Activated naive CD4-positive, alpha-beta T cell treated with anti-CD3 and anti-CD28 coated beads for 36 hours (primary cell): Measurements from ENCODE around the gene GALNT1. TPM values are rescaled to one million over a fixed set of nuclear protein-coding genes. Genes with fewer than 3 reads are reported as not detected.

Experiments used
- CTCF ChIA-PET: fragments of 350-600 bp; sonication (Branson Sonifier 250); formaldehyde crosslinking; loops from one replicate; lab custom pipeline; 2021; ENCODE audit warnings: antibody characterized with exemption; lab: Charles Lee
- DNase-seq: peaks from one replicate; pipeline ENCODE4 v3.0.0-alpha.2; 2020
- H3K27ac Mint-ChIP-seq: one replicate; pipeline ENCODE4 v1.8.0; 2021; ENCODE audit warnings: mild to moderate bottlenecking, mixed read lengths
- H3K27me3 Mint-ChIP-seq: one replicate; pipeline ENCODE4 v1.8.0; 2021; ENCODE audit warnings: low read depth, mixed read lengths
- H3K36me3 Mint-ChIP-seq: one replicate; pipeline ENCODE4 v1.8.0; 2021; ENCODE audit warnings: low read depth, mixed read lengths
- H3K4me1 Mint-ChIP-seq: one replicate; pipeline ENCODE4 v1.8.0; 2021; ENCODE audit warnings: low read depth, mixed read lengths
- H3K4me3 Mint-ChIP-seq: one replicate; pipeline ENCODE4 v1.8.0; 2021; ENCODE audit warnings: mild to moderate bottlenecking, moderate library complexity, mixed read lengths
- H3K9me3 Mint-ChIP-seq: one replicate; pipeline ENCODE4 v1.8.0; 2021; ENCODE audit warnings: mixed read lengths
- intact Hi-C: fragments of 100-400 bp; cut with micrococcal nuclease; formaldehyde crosslinking; loops from one replicate; pipeline ENCODE4 v1.15.1; 2023
- total RNA-seq, 2 experiments: library from RNA; stranded (reverse); gene quantifications; one replicate each; pipeline ENCODE4 v1.2.3, GENCODE V29; 2021

Gene GALNT1
- total RNA-seq, 2 experiments from 2014 or later, result 46.7 to 48.7 TPM

GRCh38 chr18:35731701-35732100, 150.2 kb downstream of the GALNT1 start:
- CTCF ChIA-PET, result interaction anchor here (0.6 kb wide), 1 partner anchor 21 kb away, joined by 3 read pairs; no protein-coding TSS in a partner anchor
- no peak overlapping the region for H3K27ac Mint-ChIP-seq
- intact Hi-C loops, result no loop called here

DNA sequence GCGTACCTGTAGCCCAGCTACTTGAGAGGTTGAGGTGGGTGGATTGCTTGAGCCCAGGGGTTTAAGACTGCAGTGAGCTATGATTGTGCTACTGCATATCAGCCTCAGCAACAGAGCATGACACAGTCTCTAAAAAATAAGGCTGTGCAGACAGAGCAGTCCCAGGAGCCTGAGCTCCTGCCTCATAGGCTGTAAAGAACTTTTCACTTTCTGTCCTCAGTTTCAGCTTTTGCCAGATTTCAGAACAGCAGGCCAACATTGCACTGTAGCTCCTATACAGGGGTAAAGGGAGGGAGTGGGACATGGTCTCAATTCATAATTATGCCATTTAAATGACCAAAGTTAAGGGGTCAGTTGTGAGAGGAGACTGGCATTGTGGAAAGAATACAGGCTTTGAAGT, 150.6 kb downstream of the GALNT1 start:
- H3K36me3 Mint-ChIP-seq, result no peaks in the 10 kb centered on the region
- H3K4me1 Mint-ChIP-seq, result no peaks in the 10 kb centered on the region
- no peaks in the 10 kb centered on the region for H3K27me3 Mint-ChIP-seq
- H3K9me3 Mint-ChIP-seq, result peaks cover 12% of the 10 kb centered on the region
- H3K4me3 Mint-ChIP-seq, result no peak overlapping the region
- intact Hi-C loops, result no loop called here
- H3K27ac Mint-ChIP-seq, result no peak overlapping the region
- no peak for DNase-seq
- CTCF ChIA-PET, result interaction anchor here (0.6 kb wide), 1 partner anchor 22 kb away, joined by 3 read pairs; no protein-coding TSS in a partner anchor

More at GRCh38 chr18:35731701-35732100, 150.2 kb downstream of the GALNT1 start:
- no peak overlapping the region for H3K4me3 Mint-ChIP-seq
- H3K4me1 Mint-ChIP-seq, result no peaks in the 10 kb centered on the region
- H3K36me3 Mint-ChIP-seq, result no peaks in the 10 kb centered on the region
- H3K27me3 Mint-ChIP-seq, result no peaks in the 10 kb centered on the region
- H3K9me3 Mint-ChIP-seq, result peaks cover 12% of the 10 kb centered on the region
- DNase-seq, result no peak

- no peak overlapping the region for H3K27ac Mint-ChIP-seq
- H3K27me3 Mint-ChIP-seq, result no peaks in the 10 kb centered on the region
- intact Hi-C loops, result no loop called here
- peaks cover 12% of the 10 kb centered on the region for H3K9me3 Mint-ChIP-seq
- H3K4me3 Mint-ChIP-seq, result no peak overlapping the region
- DNase-seq, result no peak
- H3K4me1 Mint-ChIP-seq, result no peaks in the 10 kb centered on the region
- CTCF ChIA-PET, result interaction anchor here (0.7 kb wide), 1 partner anchor 24 kb away, joined by 3 read pairs; no protein-coding TSS in a partner anchor
- H3K36me3 Mint-ChIP-seq, result no peaks in the 10 kb centered on the region
These were observed 151.1 kb downstream of the GALNT1 start for GRCh38 chr18:35732636-35733035.

DNA sequence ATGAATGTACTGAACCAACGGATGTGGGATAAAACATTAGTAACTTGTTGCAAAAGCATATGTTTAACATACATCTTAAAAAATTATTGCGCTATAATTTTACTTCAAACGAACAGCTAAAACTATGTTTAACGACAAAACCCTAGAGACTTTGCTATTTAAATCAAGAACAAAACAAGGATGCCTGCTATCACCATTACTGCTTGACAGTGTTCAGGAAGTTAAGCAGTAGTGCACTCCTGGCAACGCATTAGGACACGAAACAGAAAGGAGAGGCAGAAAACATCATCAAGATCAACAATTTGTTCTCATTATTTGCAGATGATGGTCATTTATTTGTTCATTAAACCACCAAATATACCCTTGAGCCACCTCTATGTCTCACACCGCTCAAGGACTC, 151.9 kb downstream of the GALNT1 start:
- H3K4me3 Mint-ChIP-seq, result no peak overlapping the region
- intact Hi-C loops, result no loop called here
- H3K4me1 Mint-ChIP-seq, result no peaks in the 10 kb centered on the region
- no peak for DNase-seq
- no peaks in the 10 kb centered on the region for H3K27me3 Mint-ChIP-seq
- CTCF ChIA-PET, result interaction anchor here (0.7 kb wide), 1 partner anchor 23 kb away, joined by 3 read pairs; no protein-coding TSS in a partner anchor
- H3K36me3 Mint-ChIP-seq, result no peaks in the 10 kb centered on the region
- H3K27ac Mint-ChIP-seq, result no peak overlapping the region
- H3K9me3 Mint-ChIP-seq, result peaks cover 13% of the 10 kb centered on the region

DNA sequence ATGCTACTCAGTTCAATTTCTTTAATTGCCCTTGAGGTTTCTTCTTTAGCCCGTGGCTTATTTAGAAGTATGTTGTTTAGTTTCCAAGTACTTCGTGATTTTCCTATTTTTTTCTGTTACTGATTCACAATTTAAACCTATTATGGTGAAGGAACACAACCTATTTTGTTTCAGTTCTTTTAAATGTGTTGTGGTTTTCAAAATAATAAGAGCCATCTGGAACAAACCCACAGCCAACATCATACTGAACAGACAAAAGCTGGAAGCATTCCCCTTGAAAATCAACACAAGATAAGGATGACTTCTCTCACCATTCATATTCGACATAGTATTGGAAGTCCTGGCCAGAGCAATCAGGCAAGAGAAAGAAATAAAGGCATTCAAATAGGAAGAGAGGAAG, 155.2 kb downstream of the GALNT1 start:
- Mint-ChIP-seq H3K4me1 (no peaks in the 10 kb centered on the region), H3K27ac (no peak overlapping the region), H3K27me3 (no peaks in the 10 kb centered on the region), H3K36me3 (no peaks in the 10 kb centered on the region), H3K9me3 (peaks cover 2% of the 10 kb centered on the region), H3K4me3 (no peak overlapping the region)
- CTCF ChIA-PET, result no interaction called here
- intact Hi-C loops, result no loop called here
- no peak for DNase-seq

GRCh38 chr18:35739778-35740177, 158.2 kb downstream of the GALNT1 start:
- no peaks in the 10 kb centered on the region for H3K36me3 Mint-ChIP-seq
- H3K27ac Mint-ChIP-seq, result no peak overlapping the region
- no peak overlapping the region for H3K4me3 Mint-ChIP-seq
- H3K9me3 Mint-ChIP-seq, result peaks cover 2% of the 10 kb centered on the region
- no peaks in the 10 kb centered on the region for H3K4me1 Mint-ChIP-seq
- intact Hi-C loops, result no loop called here
- no peak for DNase-seq
- CTCF ChIA-PET, result no interaction called here
- peaks cover 3% of the 10 kb centered on the region for H3K27me3 Mint-ChIP-seq

DNA sequence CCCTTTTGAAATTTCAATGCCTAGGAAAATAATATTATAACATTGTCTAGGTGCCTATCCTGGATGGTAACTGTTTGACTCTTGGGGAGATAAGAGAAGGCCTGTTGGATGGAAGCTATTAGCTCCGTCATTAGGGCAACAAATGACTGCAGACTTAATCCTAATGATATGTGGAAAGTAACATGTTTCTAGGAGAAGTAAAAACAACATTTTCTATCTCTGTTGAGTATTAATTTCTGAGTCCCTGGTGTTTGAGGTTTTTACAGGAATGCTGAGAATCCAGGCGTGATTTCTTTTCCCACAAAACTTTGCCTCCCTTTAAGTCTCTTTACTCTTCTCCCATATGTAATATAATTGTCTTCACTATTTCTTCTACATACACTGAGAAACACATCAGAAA, 159.1 kb downstream of the GALNT1 start:
- Mint-ChIP-seq H3K9me3 (peaks cover 4% of the 10 kb centered on the region), H3K4me1 (no peaks in the 10 kb centered on the region), H3K4me3 (no peak overlapping the region), H3K27me3 (peaks cover 3% of the 10 kb centered on the region), H3K27ac (no peak overlapping the region), H3K36me3 (no peaks in the 10 kb centered on the region)
- intact Hi-C loops, result no loop called here
- DNase-seq, result no peak
- CTCF ChIA-PET, result no interaction called here

- DNase-seq, result no peak
- Mint-ChIP-seq H3K4me1 (no peaks in the 10 kb centered on the region), H3K27me3 (peaks cover 8% of the 10 kb centered on the region), H3K9me3 (peaks cover 3% of the 10 kb centered on the region), H3K27ac (no peak overlapping the region), H3K4me3 (no peak overlapping the region), H3K36me3 (peaks cover 2% of the 10 kb centered on the region)
- intact Hi-C loops, result no loop called here
- CTCF ChIA-PET, result no interaction called here
These were observed 162.4 kb downstream of the GALNT1 start for GRCh38 chr18:35743916-35744315.

DNA sequence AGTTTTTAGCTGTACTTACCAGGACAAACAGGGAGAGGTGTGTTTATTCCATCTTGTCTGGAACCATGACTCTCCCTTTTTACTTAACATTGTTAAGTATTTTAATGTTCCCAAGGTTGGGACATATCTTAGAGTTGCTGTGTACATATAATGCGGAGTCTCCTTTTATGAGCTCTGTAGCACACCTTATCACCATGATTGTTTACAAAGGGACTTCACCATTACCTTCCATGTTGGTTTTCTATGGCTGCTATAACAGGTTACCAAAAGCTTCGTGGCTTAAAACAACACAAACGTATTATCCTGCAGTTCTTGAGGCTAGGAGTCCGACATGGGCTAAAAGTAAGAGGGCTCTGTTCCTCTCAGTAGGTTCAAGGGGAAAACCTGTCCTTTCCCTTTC, 164.3 kb downstream of the GALNT1 start:
- CTCF ChIA-PET, result interaction anchor here (0.6 to 1.0 kb wide), 3 partner anchors 9 to 255 kb away, joined by 3 to 5 read pairs (median 3); no protein-coding TSS in a partner anchor
- Mint-ChIP-seq H3K36me3 (peaks cover 2% of the 10 kb centered on the region), H3K4me1 (no peaks in the 10 kb centered on the region), H3K9me3 (peaks cover 3% of the 10 kb centered on the region), H3K27ac (no peak overlapping the region), H3K27me3 (peaks cover 8% of the 10 kb centered on the region), H3K4me3 (no peak overlapping the region)
- no peak for DNase-seq
- intact Hi-C loops, result no loop called here

DNA sequence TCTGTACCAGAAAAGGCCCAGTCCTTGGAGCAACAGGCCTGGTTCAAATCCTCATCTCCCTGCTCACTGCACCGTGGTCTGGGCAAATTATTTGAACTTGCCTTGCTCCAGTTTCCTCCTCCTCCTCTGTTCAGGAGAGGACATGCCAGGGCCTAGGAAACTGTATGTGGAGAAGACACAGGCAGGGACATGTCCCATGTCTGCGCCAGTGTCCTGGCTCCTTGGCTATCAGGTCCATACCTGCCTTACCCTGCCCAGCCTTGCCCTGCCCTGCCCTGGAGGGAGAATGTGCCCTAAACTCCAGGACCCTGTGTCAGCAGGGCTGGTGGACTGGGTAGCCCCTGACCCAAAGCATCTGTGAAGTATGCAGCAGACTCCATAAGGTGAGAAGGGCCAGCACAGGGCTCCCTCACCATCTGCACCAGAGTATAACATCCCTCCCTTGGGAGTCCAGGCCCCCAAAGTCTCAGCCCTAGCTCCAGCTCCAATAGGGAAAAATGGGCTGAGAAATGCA, 165.3 kb downstream of the GALNT1 start:
- intact Hi-C loops, result no loop called here
- Mint-ChIP-seq H3K36me3 (peaks cover 2% of the 10 kb centered on the region), H3K27me3 (peaks cover 8% of the 10 kb centered on the region), H3K27ac (no peak overlapping the region), H3K9me3 (peaks cover 3% of the 10 kb centered on the region), H3K4me3 (no peak overlapping the region), H3K4me1 (no peaks in the 10 kb centered on the region)
- no peak for DNase-seq
- CTCF ChIA-PET, result no interaction called here

GRCh38 chr18:35747894-35748472, 166.4 kb downstream of the GALNT1 start:
- intact Hi-C loops, result no loop called here
- DNase-seq, result no peak
- H3K4me1 Mint-ChIP-seq, result no peaks in the 10 kb centered on the region
- H3K36me3 Mint-ChIP-seq, result peaks cover 2% of the 10 kb centered on the region
- H3K4me3 Mint-ChIP-seq, result no peak overlapping the region
- H3K27ac Mint-ChIP-seq, result no peak overlapping the region
- H3K9me3 Mint-ChIP-seq, result peaks cover 3% of the 10 kb centered on the region
- peaks cover 8% of the 10 kb centered on the region for H3K27me3 Mint-ChIP-seq
- CTCF ChIA-PET, result no interaction called here

- intact Hi-C loops, result no loop called here
- no peaks in the 10 kb centered on the region for H3K4me1 Mint-ChIP-seq
- no peak for DNase-seq
- H3K27me3 Mint-ChIP-seq, result peaks cover 6% of the 10 kb centered on the region
- H3K4me3 Mint-ChIP-seq, result no peak overlapping the region
- H3K27ac Mint-ChIP-seq, result no peak overlapping the region
- peaks cover 3% of the 10 kb centered on the region for H3K9me3 Mint-ChIP-seq
- peaks cover 2% of the 10 kb centered on the region for H3K36me3 Mint-ChIP-seq
- CTCF ChIA-PET, result no interaction called here
These were observed 168.2 kb downstream of the GALNT1 start for GRCh38 chr18:35749701-35750100.

DNA sequence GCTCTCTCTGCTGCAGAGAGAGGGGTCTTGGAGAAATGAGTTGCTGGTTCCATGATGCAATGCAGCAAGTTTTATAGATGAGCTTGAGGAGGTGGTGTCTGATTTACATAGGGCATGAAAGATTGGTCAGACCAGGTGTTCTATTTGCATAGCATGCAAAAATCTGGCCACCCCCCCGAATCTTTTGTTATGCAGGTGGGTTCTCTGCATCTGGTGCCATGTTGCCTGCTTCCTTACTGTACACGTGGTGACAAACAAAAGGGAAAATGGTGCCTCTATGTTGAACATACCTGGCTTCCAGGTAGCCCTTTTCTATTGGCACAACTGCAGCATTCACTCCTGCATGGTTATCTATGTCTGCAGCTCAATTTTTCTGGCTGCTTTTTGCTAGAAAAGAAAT, 169.4 kb downstream of the GALNT1 start:
- intact Hi-C loops, result no loop called here
- H3K36me3 Mint-ChIP-seq, result peaks cover 2% of the 10 kb centered on the region
- CTCF ChIA-PET, result no interaction called here
- no peaks in the 10 kb centered on the region for H3K4me1 Mint-ChIP-seq
- H3K9me3 Mint-ChIP-seq, result no peaks in the 10 kb centered on the region
- DNase-seq, result no peak
- no peak overlapping the region for H3K27ac Mint-ChIP-seq
- no peak overlapping the region for H3K4me3 Mint-ChIP-seq
- H3K27me3 Mint-ChIP-seq, result peaks cover 5% of the 10 kb centered on the region
